Stimulated activated CD4-positive, alpha-beta T cell treated with anti-CD3 and anti-CD28 coated beads, Interleukin-4, amount 100 ng/mL, for 4 hours (primary cell): ENCODE measurements around the gene KLHDC9.
"Not testable (repeated sequence)": the region's sequence is repeated elsewhere in the genome, so short reads cannot be mapped to it uniquely, and the experiment has no call there.

Experiments used
- DNase-seq, 2 experiments: peaks; one replicate each; pipeline ENCODE4 v3.0.0-alpha.2; 2020

Gene KLHDC9

GRCh38 chr1:161099090-161099802, 1.1 kb downstream of the KLHDC9 start:
- no peak for DNase-seq

GRCh38 chr1:161100556-161100955, 2.4 kb downstream of the KLHDC9 start:
- no peak for DNase-seq

GRCh38 chr1:161106431-161106830, 8.3 kb downstream of the KLHDC9 start:
- DNase-seq = no peak

- no peak for DNase-seq
Observed at GRCh38 chr1:161111117-161111516, 13.0 kb downstream of the KLHDC9 start.

- no peak for DNase-seq
Observed at GRCh38 chr1:161111527-161111926, 13.4 kb downstream of the KLHDC9 start.

- DNase-seq = no peak
Observed at GRCh38 chr1:161113915-161114314, 15.8 kb downstream of the KLHDC9 start.

- DNase-seq = no peak
Observed at GRCh38 chr1:161114556-161114955, 16.4 kb downstream of the KLHDC9 start.

- peak in 1 of 2 experiments; percentile 53 for DNase-seq
Observed at GRCh38 chr1:161115132-161115711, 17.1 kb downstream of the KLHDC9 start.

GRCh38 chr1:161115961-161116360, 17.8 kb downstream of the KLHDC9 start:
- not testable (repeated sequence) for DNase-seq

GRCh38 chr1:161117759-161118581, 19.8 kb downstream of the KLHDC9 start, which contains the start of the genes NIT1 and PFDN2:
TSS of gene NIT1 (plus strand) at chr1:161118105. CDS start at chr1:161118177, 72 bp downstream.
TSS of gene PFDN2 (minus strand) at chr1:161118037. CDS start at chr1:161118026, 11 bp downstream.
- DNase-seq = peak; percentile 84 to 85

GRCh38 chr1:161119092-161119903, 21.1 kb downstream of the KLHDC9 start:
- peak; percentile 52 to 79 for DNase-seq

GRCh38 chr1:161121042-161121650, 23.0 kb downstream of the KLHDC9 start:
- no peak for DNase-seq

GRCh38 chr1:161121834-161122233, 23.7 kb downstream of the KLHDC9 start:
- DNase-seq = no peak

GRCh38 chr1:161122967-161123366, 24.8 kb downstream of the KLHDC9 start:
- no peak for DNase-seq

GRCh38 chr1:161127649-161128048, 29.5 kb downstream of the KLHDC9 start:
- DNase-seq = no peak

GRCh38 chr1:161128591-161129420, 30.6 kb downstream of the KLHDC9 start:
- DNase-seq = no peak

GRCh38 chr1:161130266-161130665, 32.1 kb downstream of the KLHDC9 start:
- no peak for DNase-seq

GRCh38 chr1:161131523-161132409, 33.6 kb downstream of the KLHDC9 start:
- DNase-seq = no peak

- DNase-seq = peak; percentile 88 to 94
Observed at GRCh38 chr1:161132410-161133219, 34.5 kb downstream of the KLHDC9 start, which contains the start of gene DEDD. TSS of gene DEDD (minus strand) at chr1:161132667. CDS start at chr1:161124462, 8,205 bp downstream.
